ENCODE measurements around the gene NPIPB2. TPM values are rescaled to one million over a fixed set of nuclear protein-coding genes. Genes with fewer than 3 reads are reported as not detected.

NPIPB2 gene
- total and polyA plus RNA-seq, 2 of the 13 experiments (the other 11 are each of a cell fraction or from before 2014, with no cell fraction given) = 1.8 to 4.1 TPM

DNA sequence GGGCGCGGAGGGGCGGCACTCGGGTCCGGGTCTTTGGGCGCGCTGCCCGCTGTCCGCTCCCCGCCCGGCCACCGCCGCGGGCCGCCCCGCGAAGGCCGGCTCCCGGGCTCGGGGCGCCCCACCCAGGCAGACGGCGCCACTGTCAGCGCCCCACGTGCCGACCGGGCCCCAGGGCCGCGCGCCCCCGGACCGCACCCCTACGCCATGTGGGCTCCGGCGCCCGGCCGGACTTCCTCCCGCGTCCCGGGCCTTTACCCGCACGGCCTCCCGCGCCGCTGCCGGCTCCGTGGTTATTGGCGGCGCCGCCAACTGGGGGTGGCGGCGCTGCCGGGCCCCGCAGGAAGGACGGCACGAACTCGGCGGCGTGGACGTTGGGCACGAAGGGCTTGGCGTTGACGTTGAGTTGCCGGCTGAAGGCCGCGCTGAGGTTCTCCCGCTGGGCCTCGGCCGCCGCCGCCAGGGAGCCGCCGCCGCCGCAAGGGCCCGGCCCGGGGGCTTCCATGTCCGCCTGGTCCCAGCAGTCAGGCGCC lies 26.7 kb downstream of the NPIPB2 start (continued):
- TF ChIP-seq KLF16 (CRISPR knock-in tag; IDR thresholded peaks at IDR 0.05) = no peak
- TF ChIP-seq, protein P1, sequence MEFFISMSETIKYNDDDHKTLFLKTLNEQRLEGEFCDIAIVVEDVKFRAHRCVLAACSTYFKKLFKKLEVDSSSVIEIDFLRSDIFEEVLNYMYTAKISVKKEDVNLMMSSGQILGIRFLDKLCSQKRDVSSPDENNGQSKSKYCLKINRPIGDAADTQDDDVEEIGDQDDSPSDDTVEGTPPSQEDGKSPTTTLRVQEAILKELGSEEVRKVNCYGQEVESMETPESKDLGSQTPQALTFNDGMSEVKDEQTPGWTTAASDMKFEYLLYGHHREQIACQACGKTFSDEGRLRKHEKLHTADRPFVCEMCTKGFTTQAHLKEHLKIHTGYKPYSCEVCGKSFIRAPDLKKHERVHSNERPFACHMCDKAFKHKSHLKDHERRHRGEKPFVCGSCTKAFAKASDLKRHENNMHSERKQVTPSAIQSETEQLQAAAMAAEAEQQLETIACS (CRISPR knock-in tag; IDR thresholded peaks at IDR 0.05) = peak; percentile 7; the same call in 1 of the 2 replicates
- TF ChIP-seq NR1H2 (CRISPR knock-in tag; IDR thresholded peaks at IDR 0.05; ENCODE audit: borderline replicate concordance, low read depth) = 0 out of 2 replicates have a peak, but pooled peaks have one; percentile 14
- TF ChIP-seq, protein P2, sequence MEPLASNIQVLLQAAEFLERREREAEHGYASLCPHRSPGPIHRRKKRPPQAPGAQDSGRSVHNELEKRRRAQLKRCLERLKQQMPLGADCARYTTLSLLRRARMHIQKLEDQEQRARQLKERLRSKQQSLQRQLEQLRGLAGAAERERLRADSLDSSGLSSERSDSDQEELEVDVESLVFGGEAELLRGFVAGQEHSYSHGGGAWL (CRISPR knock-in tag; IDR thresholded peaks at IDR 0.05) = no peak
- 0 out of 2 replicates have a peak, but pooled peaks have one; percentile 37 for TF ChIP-seq ZNF20 (CRISPR knock-in tag; IDR thresholded peaks at IDR 0.05)
- TF ChIP-seq, protein P3, sequence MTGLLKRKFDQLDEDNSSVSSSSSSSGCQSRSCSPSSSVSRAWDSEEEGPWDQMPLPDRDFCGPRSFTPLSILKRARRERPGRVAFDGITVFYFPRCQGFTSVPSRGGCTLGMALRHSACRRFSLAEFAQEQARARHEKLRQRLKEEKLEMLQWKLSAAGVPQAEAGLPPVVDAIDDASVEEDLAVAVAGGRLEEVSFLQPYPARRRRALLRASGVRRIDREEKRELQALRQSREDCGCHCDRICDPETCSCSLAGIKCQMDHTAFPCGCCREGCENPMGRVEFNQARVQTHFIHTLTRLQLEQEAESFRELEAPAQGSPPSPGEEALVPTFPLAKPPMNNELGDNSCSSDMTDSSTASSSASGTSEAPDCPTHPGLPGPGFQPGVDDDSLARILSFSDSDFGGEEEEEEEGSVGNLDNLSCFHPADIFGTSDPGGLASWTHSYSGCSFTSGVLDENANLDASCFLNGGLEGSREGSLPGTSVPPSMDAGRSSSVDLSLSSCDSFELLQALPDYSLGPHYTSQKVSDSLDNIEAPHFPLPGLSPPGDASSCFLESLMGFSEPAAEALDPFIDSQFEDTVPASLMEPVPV (CRISPR knock-in tag; IDR thresholded peaks at IDR 0.05) = no peak
- TF ChIP-seq, protein P4, sequence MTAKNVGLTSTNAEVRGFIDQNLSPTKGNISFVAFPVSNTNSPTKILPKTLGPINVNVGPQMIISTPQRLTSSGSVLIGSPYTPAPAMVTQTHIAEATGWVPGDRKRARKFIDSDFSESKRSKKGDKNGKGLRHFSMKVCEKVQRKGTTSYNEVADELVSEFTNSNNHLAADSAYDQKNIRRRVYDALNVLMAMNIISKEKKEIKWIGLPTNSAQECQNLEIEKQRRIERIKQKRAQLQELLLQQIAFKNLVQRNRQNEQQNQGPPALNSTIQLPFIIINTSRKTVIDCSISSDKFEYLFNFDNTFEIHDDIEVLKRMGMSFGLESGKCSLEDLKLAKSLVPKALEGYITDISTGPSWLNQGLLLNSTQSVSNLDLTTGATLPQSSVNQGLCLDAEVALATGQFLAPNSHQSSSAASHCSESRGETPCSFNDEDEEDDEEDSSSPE (CRISPR knock-in tag; IDR thresholded peaks at IDR 0.05) = no peak
- TF ChIP-seq ZNF205 (CRISPR knock-in tag; IDR thresholded peaks at IDR 0.05) = no peak
- no peak for TF ChIP-seq TP53 (CRISPR knock-in tag; conservative IDR thresholded peaks at IDR 0.05)
- no peak for TF ChIP-seq ZNF703 (CRISPR knock-in tag; IDR thresholded peaks at IDR 0.05; ENCODE audit: borderline replicate concordance)
- no peak for TF ChIP-seq HNRNPUL1 (IDR thresholded peaks at IDR 0.05; ENCODE audit: low read depth, low read length)
- TF ChIP-seq RFX1 (IDR thresholded peaks at IDR 0.05) = no peak
- TF ChIP-seq ZNF549 (CRISPR knock-in tag; IDR thresholded peaks at IDR 0.05) = no peak
- TF ChIP-seq GATA4 (IDR thresholded peaks at IDR 0.05; ENCODE audit: borderline replicate concordance, low read depth) = no peak
- no peak for TF ChIP-seq MXD4 (CRISPR knock-in tag; IDR thresholded peaks at IDR 0.05)
- no peak for TF ChIP-seq NPAS2 (CRISPR knock-in tag; IDR thresholded peaks at IDR 0.05; ENCODE audit: borderline replicate concordance)
- TF ChIP-seq, protein P5, sequence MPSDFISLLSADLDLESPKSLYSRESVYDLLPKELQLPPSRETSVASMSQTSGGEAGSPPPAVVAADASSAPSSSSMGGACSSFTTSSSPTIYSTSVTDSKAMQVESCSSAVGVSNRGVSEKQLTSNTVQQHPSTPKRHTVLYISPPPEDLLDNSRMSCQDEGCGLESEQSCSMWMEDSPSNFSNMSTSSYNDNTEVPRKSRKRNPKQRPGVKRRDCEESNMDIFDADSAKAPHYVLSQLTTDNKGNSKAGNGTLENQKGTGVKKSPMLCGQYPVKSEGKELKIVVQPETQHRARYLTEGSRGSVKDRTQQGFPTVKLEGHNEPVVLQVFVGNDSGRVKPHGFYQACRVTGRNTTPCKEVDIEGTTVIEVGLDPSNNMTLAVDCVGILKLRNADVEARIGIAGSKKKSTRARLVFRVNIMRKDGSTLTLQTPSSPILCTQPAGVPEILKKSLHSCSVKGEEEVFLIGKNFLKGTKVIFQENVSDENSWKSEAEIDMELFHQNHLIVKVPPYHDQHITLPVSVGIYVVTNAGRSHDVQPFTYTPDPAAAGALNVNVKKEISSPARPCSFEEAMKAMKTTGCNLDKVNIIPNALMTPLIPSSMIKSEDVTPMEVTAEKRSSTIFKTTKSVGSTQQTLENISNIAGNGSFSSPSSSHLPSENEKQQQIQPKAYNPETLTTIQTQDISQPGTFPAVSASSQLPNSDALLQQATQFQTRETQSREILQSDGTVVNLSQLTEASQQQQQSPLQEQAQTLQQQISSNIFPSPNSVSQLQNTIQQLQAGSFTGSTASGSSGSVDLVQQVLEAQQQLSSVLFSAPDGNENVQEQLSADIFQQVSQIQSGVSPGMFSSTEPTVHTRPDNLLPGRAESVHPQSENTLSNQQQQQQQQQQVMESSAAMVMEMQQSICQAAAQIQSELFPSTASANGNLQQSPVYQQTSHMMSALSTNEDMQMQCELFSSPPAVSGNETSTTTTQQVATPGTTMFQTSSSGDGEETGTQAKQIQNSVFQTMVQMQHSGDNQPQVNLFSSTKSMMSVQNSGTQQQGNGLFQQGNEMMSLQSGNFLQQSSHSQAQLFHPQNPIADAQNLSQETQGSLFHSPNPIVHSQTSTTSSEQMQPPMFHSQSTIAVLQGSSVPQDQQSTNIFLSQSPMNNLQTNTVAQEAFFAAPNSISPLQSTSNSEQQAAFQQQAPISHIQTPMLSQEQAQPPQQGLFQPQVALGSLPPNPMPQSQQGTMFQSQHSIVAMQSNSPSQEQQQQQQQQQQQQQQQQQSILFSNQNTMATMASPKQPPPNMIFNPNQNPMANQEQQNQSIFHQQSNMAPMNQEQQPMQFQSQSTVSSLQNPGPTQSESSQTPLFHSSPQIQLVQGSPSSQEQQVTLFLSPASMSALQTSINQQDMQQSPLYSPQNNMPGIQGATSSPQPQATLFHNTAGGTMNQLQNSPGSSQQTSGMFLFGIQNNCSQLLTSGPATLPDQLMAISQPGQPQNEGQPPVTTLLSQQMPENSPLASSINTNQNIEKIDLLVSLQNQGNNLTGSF (CRISPR knock-in tag; IDR thresholded peaks at IDR 0.05) = 0 out of 2 replicates have a peak, but pooled peaks have one; percentile 16
- TF ChIP-seq MIER2 (CRISPR knock-in tag; IDR thresholded peaks at IDR 0.05) = no peak
- TF ChIP-seq HCFC1 (IDR thresholded peaks at IDR 0.05; ENCODE audit: low read depth, low read length) = no peak
- TF ChIP-seq HOXA5 (CRISPR knock-in tag; IDR thresholded peaks at IDR 0.05) = no peak
